HG02763 (cell line): ENCODE results near the gene WNT9B.
"Not testable (repeated sequence)": the region's sequence is repeated elsewhere in the genome, so short reads cannot be mapped to it uniquely, and the experiment has no call there.

Source experiments
- ATAC-seq: cut with Tn5 transposase; IDR thresholded peaks from one replicate; pipeline ENCODE4 v1.9.1; 2021; ENCODE audit warnings: mild to moderate bottlenecking, moderate library complexity; ENCODE audit not compliant: unreplicated experiment

The WNT9B gene

GRCh38 chr17:46903762-46904672 is 52.6 kb downstream of the WNT9B start:
- ATAC-seq, result no peak

- no peak for ATAC-seq
Observed at GRCh38 chr17:46908068-46908737, 56.8 kb downstream of the WNT9B start.

DNA sequence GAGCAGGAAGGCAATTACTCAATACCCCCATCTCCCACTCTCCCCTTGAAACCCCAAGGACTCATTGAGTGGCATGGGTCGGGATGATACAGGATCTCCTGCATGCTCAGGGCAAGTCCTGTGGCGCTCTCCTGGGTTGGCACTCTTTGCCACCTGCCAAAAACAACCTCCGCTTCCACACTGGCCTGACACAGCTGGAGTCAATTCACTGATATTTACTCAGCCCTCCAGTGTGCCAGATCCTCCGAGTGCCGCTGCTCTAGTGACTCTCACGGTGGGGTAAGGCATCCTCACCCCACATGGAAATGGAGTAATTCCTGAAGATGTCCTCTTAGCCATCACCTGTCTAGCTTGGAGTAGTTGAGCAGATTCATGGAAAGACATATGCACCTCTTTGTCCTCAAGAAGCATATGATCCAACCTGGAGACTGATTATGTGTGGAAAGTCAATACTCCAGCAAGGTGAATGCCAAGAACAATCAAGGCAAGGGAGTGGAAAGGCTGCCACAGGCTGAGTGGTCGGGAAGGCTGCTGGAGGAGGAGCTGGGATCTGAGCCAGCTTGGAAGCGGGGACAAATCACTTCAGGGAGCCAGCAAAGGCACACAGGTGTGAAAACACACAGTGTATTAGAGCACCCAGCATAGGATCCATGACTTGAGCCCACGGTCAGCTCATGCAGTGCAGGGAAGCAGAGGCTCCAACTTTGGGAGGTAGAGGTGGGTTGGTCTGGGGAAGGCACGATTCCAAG is 59.0 kb downstream of the WNT9B start:
- no peak for ATAC-seq

DNA sequence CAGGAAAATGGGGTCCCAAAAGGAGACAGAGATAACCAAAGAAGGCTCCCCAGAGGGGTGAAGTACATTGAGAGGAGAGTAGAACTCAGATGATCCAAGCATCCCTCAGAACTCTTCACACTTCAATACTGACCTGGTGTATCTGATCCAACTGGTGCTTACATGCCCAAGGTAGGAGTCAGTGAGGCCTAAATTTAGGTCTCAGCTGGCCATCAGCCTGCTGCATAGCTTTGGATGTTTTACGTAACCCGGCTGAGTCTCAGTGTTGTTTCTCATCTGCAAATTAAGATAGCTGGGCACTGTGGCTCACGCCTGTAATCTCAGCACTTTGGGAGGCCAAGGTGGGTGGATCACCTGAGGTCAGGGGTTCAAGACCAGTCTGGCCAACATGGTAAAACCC is 59.9 kb downstream of the WNT9B start:
- no peak for ATAC-seq

GRCh38 chr17:46915596-46915995 is 64.2 kb downstream of the WNT9B start:
- ATAC-seq, result no peak

- ATAC-seq, result no peak
Observed at GRCh38 chr17:46916211-46916610, 64.8 kb downstream of the WNT9B start.

- no peak for ATAC-seq
Observed at GRCh38 chr17:46916623-46917022, 65.2 kb downstream of the WNT9B start.

DNA sequence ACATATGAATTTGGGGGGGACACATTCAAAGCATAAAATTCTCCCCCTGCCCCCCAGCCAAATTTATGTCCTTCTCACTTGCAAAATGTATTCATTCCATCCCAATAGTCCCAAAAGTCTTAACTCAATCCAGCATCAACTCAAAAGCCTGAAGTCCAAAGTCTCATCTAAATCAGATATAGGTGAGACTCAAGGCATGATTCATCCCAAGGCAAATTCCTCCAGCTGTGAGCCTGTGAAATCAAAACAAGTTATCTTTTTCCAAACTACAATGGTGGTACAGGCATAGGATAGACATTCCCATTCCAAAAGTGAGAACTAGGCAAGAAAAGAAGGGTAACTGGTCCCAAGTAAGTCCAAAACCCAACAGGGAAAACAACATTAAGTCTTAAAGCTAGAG is 65.7 kb downstream of the WNT9B start:
- no peak for ATAC-seq

DNA sequence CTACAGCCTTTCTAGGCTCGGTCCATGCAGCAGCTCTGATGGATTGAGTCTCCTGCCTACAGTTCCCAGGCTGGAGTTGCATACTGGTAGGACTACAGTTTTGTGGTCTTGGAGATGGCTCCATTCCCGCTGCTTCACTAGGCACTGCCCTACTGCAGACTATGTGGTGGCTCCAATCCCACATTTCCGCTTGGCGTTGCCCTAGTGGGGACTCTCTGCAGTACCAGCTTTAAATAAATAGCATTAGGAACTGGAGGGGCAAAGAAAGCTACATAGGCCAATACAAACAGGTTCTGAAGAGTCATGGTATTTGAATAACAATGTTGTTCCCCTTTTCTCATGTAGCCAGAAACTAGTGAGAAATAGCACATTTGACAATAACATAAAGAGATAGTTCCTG is 66.1 kb downstream of the WNT9B start:
- ATAC-seq, result no peak

- not testable (repeated sequence) for ATAC-seq
Observed at GRCh38 chr17:46921962-46922361, 70.6 kb downstream of the WNT9B start.

GRCh38 chr17:46922487-46922803 is 71.1 kb downstream of the WNT9B start:
- no peak for ATAC-seq

DNA sequence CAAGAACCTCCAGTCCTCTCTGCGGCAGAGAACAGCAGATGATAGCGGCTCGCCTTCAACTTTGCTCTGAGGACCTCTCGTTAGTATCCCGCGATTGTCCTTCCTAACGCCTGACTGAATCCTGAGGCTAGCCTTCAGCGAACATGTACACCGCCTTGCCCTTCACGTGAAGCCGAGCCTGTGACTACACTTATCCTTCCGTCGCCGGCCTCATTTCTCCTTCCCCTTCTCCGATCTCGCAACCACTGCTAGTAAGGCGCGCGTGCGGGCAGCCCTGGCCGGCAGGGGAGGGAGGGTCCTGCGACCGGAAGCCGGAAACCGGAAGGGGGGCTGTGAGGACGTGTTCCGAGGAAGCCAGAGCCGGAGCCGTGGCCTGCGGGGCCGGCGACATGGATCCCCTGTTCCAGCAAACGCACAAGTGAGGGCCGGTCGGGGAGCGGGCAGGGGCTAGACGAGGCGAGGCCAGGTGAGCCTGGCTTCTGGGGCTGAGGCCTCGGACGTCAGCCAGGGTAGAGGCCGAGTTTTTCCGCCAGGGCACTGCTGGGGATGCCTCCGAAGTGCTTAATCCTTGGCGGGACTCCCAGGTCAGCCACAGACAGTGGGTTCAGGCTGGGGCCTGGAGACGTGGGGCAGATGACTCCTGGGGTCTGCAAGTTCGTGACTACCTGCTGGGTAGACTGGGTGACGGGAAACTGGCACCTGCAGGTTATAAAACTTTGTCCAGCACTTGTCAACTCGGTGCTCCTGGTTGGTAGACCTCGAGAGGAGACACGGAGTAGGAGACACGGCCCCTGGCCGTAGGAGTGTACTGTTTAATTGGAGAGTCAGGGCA is 71.6 kb downstream of the WNT9B start, which contains the start of gene GOSR2:
Gene GOSR2 (plus strand): TSS at position 357 of the 832 bp plus-strand sequence. CDS start 33 bp downstream, at position 390.
- peak; percentile 86 for ATAC-seq

DNA sequence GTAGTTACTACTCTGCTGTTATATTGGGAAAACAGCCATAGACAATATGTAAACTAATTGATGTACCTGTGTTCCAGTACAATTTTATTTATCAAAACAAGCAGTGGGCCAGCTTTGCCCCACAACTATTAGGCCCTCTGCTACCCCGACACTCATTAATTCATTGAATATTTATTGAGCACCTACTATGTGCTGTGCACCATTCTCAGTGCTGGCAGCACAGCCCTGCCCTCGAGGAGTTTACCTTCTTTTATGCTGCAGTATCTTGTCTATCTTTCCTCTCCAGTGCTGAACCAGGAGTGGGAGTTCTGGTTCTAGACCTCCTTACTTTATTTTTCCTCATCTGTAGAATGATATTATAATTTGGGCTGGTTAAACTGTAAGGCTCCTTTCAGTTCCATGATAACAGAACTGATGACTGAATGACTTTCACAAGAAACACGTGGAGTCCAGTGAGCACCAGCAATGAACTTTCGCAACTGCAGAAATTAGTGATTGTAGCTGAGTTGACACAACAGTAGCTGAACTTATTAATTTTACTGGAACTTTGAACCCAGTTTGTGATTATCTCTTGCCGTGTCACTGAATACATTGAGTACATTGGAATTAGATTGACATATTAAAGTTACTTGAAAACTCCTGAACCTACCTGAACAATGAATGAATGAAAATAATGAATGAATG is 73.9 kb downstream of the WNT9B start:
- no peak for ATAC-seq

DNA sequence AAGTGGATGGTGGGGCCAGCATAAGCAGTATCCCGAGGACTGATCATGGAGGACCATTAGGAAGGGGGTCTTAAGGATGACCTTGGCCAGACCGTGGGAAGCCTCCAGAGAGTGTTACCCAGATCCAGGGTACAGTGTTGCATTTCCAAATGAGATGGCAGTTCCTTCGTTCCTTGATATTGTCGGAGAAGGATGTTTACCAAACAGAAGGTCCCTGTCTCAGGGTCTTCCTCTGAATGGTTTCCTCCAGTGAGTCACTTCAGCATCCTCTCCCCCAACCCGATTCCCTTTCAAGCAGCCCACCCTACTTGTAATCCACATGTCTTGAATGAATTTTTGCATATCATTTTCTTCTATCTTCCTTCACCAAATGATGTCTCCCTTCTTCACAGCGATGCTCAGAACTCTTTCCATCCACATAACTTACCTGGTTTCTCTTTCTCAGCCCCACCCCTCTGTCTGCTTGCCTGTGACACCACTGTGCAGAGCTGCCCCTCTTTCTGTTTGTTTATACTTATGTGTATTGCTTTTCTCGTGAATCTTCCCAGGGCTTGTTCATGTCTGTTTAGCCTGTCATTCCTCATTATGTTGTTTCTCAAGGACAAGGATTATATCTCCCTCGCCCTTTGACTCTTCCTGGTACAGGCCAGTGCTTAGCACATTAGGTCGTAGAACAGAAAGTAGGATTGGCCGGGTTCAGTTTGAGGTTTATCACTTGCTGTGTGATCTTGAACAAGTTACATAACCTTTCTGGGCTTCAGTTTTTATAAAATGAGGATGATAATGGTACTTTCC is 77.3 kb downstream of the WNT9B start:
- ATAC-seq, result no peak

- ATAC-seq, result no peak
Observed at GRCh38 chr17:46929413-46929812, 78.0 kb downstream of the WNT9B start.

DNA sequence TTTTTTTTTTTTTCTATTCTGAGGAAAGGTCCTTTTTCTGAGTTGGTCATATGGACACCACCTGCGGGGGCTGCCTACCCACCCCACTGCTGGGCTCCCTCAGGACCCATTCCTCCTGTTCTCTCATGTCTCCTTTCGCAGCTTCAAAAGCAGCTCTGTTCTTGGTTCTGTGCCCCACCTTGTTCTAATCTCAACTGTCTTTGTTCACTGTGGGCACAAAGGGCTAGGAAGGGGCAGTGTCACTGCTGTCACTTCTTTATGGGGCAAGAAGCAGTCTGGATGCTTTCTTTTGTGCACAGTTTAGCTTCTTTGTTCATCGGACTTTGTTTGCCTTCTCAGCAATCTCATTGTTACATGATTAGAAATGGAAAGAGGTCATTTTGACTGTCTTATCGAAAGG is 78.7 kb downstream of the WNT9B start:
- no peak for ATAC-seq

DNA sequence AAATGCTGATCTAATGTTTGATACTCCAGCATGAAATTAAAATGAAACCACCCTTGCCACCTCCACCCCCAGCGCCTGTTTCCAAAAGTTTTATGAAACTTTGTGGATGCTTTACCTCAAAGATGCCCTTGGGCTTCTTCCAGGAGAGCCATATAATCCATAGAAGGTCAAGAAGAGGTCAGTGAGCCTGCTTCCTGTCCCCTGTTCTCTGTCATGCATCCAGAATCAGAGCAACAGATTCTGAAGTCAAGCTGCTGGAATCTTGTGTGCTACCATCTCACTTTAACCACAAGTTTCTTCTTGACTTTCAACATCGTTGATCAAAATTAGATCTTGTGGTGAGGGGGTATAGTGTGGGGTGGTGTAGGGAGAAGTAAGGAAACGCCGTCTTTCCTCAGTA is 80.2 kb downstream of the WNT9B start:
- ATAC-seq, result no peak

DNA sequence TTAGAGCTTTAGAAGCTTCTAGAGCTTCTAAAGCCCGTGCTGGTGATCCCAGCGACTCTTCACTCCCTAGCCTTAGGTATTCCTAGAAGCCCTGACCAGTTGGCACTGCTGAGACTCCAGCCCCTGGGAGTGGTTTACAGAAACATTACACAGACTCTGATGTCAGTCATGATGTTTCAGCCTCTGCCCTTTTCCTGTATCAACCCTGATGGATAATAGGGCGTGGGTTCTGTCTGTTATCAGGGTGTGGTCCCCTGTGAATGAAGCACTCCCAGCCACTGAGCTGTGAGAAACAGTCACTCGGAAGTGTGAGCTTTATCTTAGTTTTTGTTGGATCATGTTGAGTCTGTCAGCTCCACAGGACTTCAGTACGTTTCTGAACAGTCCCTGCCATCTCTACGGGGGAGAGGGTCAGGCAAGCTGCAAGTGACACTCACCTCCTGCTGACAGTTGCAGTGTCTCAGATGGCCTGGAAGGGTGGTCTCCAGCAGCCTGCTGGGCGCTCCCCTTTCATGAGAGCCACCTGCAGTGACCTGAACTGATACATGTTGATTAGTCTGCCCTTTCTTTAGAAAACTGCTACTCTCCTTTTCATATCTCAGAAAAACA is 84.4 kb downstream of the WNT9B start:
- ATAC-seq, result no peak
